ENCODE results near the gene B3GNT9.

B3GNT9 gene

DNA sequence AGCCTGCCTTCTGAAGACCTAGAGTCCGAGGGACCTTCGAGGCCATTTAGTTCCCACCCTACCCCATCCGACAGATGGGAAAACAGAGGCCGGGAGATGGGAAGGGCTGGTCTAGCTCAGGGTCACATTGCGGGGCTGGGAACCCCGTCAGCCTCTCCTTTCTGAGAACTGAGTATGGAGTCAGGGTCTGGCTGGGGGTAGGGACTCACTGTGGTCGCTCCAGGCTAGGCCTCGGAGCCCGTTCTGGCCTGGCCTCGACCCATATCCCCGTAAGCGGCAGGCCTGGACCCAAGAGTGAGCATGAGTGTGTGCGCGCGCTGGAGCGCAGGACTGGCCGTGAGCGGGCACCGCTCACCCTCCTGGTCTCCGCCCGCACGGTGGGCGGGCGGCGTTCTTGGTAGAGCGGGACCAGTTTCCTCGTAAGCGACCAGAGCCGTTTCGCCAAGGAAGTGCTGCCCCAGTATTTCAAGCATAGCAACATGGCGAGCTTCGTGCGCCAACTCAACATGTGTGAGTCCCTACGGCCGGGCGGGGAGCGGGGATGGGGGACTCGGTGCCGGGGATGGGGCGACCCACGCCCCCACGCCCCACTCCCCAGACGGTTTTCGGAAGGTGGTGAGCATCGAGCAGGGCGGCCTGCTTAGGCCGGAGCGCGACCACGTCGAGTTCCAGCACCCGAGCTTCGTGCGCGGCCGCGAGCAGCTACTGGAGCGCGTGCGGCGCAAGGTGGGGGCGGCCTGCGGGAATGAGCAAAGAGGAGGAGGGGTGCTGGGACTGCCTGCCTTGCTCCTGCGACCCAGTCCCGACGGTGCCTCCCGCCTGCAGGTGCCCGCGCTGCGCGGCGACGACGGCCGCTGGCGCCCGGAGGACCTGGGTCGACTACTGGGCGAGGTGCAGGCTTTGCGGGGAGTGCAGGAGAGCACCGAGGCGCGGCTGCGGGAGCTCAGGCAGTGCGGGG is 14.6 kb upstream of the B3GNT9 start:
- WGBS (ENCODE audit: extremely low coverage, insufficient coverage, insufficient read length) = no CpG with 5 or more reads among the region's 85 CpGs
- H4K91ac ChIP-seq (ENCODE audit: low read depth, low read length) = no peak overlapping the region
- H3K36me3 ChIP-seq (ENCODE audit: control insufficient read depth in 1 of 2, insufficient read depth in 2 of 2, low read length in 2 of 2) = no peaks in the 10 kb centered on the region
- H4K8ac ChIP-seq (ENCODE audit: low read depth, low read length) = no peak overlapping the region
- no peak overlapping the region for H2AFZ ChIP-seq (ENCODE audit: insufficient read depth, low read length, poor library complexity)
- no peak overlapping the region for H3K14ac ChIP-seq (ENCODE audit: low read length)
- peaks cover under 1% of the 10 kb centered on the region for H3K79me2 ChIP-seq (ENCODE audit: control insufficient read depth, insufficient read depth, low read length, poor library complexity)
- no peak overlapping the region for H2BK120ac ChIP-seq (ENCODE audit: insufficient read depth, low read length, poor library complexity)
- no peak overlapping the region for H2AK5ac ChIP-seq (ENCODE audit: low read length)
- H3K27ac ChIP-seq (ENCODE audit: low read depth, low read length) = no peak overlapping the region
- peaks cover 8% of the 10 kb centered on the region for H3K9me3 ChIP-seq (ENCODE audit: insufficient read depth, low read depth, low read length)
- peaks cover 80% of the 10 kb centered on the region for H3K27me3 ChIP-seq (ENCODE audit: insufficient read depth, low read length)
- H3K4me3 ChIP-seq (ENCODE audit: low read depth, low read length) = no peak overlapping the region
- no peak overlapping the region for H3K23ac ChIP-seq (ENCODE audit: low read length)
- H3K79me1 ChIP-seq (ENCODE audit: low read length) = peaks cover under 1% of the 10 kb centered on the region
- no peak overlapping the region for H2BK5ac ChIP-seq (ENCODE audit: low read depth, low read length, poor library complexity)
- H3K18ac ChIP-seq (ENCODE audit: low read length) = no peak overlapping the region
- peaks cover 22 to 29% of the 10 kb centered on the region in 2 experiments for H3K4me1 ChIP-seq (ENCODE audit: control insufficient read depth in 1 of 2, insufficient read depth in 2 of 2, low read length in 2 of 2)
- peak overlapping the region; percentile 14 for H3K4me2 ChIP-seq (ENCODE audit: low read length)
- DNase-seq = no peak
- no peak overlapping the region for H4K12ac ChIP-seq (ENCODE audit: low read depth, low read length)
- no peak overlapping the region for H2BK12ac ChIP-seq (ENCODE audit: low read length)
- no peak overlapping the region for H3K4ac ChIP-seq (ENCODE audit: low read depth, low read length)
- no peak overlapping the region for H3K9ac ChIP-seq (ENCODE audit: low read length)

DNA sequence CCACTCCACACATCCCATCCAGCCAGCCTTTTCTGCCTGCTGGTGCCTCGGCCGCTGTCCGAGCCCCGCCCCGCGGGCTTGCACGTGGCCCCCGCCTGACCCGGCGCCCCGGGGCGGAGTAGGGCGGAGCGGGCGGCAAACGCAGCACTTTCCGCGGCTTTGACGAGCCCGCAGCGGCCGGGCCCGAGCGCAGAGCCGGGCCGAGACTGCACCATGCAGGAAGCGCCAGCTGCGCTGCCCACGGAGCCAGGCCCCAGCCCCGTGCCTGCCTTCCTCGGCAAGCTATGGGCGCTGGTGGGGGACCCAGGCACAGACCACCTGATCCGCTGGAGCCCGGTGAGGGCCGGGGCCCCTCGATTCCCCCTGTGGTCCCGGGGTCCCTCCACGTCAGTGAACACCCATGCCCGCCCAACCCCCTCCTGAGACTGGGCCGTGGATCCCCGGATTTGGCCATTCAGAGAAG is 13.8 kb upstream of the B3GNT9 start, which contains the start of gene HSF4:
HSF4 (plus strand) TSS at position 147 of the 463 bp plus-strand sequence; CDS start at position 214, 67 bp downstream.
- H2BK120ac ChIP-seq (ENCODE audit: insufficient read depth, low read length, poor library complexity) = no peak within 1 kb of the TSS
- no CpG with 5 or more reads among the region's 41 CpGs for WGBS (ENCODE audit: extremely low coverage, insufficient coverage, insufficient read length)
- DNase-seq = peak; percentile 85 to 90
- H3K27me3 ChIP-seq (ENCODE audit: insufficient read depth, low read length) = peaks cover 80% of the 10 kb centered on the region
- H2BK12ac ChIP-seq (ENCODE audit: low read length) = no peak within 1 kb of the TSS
- no peak within 1 kb of the TSS for H4K12ac ChIP-seq (ENCODE audit: low read depth, low read length)
- peak within 1 kb of the TSS; percentile 19 for H2AFZ ChIP-seq (ENCODE audit: insufficient read depth, low read length, poor library complexity)
- H3K79me2 ChIP-seq (ENCODE audit: control insufficient read depth, insufficient read depth, low read length, poor library complexity) = peaks cover 2% of the 10 kb centered on the region
- no peak within 1 kb of the TSS for H3K18ac ChIP-seq (ENCODE audit: low read length)
- H3K36me3 ChIP-seq (ENCODE audit: control insufficient read depth in 1 of 2, insufficient read depth in 2 of 2, low read length in 2 of 2) = no peaks in the 10 kb centered on the region
- no peak within 1 kb of the TSS for H3K9ac ChIP-seq (ENCODE audit: low read length)
- no peak within 1 kb of the TSS for H3K23ac ChIP-seq (ENCODE audit: low read length)
- peak within 1 kb of the TSS; percentile 11 for H3K4me3 ChIP-seq (ENCODE audit: low read depth, low read length)
- H3K4ac ChIP-seq (ENCODE audit: low read depth, low read length) = no peak within 1 kb of the TSS
- H2BK5ac ChIP-seq (ENCODE audit: low read depth, low read length, poor library complexity) = no peak within 1 kb of the TSS
- peak within 1 kb of the TSS; percentile 63 for H3K4me2 ChIP-seq (ENCODE audit: low read length)
- no peak within 1 kb of the TSS for H2AK5ac ChIP-seq (ENCODE audit: low read length)
- H4K91ac ChIP-seq (ENCODE audit: low read depth, low read length) = no peak within 1 kb of the TSS
- no peak within 1 kb of the TSS for H3K27ac ChIP-seq (ENCODE audit: low read depth, low read length)
- peaks cover 17 to 25% of the 10 kb centered on the region in 2 experiments for H3K4me1 ChIP-seq (ENCODE audit: control insufficient read depth in 1 of 2, insufficient read depth in 2 of 2, low read length in 2 of 2)
- no peak within 1 kb of the TSS for H4K8ac ChIP-seq (ENCODE audit: low read depth, low read length)
- peaks cover 8% of the 10 kb centered on the region for H3K9me3 ChIP-seq (ENCODE audit: insufficient read depth, low read depth, low read length)
- peaks cover 5% of the 10 kb centered on the region for H3K79me1 ChIP-seq (ENCODE audit: low read length)
- no peak within 1 kb of the TSS for H3K14ac ChIP-seq (ENCODE audit: low read length)

DNA sequence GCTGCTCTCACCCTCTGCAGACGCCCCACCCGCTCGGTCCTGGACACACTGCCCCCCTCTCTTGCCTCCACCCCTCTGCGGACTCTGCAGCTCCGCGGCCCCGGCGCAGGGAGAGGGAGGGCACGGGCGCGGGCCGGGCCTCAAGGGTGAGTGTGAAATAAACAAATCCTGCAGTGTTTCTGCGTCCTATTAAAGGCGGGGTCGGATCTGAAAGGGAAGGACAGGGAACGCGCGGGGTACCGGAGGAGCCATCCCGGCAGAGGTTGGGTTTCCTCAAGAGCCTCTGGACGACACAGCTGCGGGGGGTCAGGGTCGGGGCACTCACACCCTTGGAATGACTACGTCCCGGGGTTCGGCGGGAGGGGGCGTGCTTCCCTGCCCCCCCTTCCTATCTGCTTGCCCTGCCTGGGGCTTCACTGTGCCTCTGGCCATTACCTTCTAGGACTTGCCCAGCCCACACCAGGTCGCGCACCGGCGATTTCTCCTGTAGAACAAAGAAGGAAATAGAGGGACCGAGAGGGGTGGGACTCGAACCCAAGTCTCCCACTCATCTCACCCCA is 13.3 kb upstream of the B3GNT9 start:
- no CpG with 5 or more reads among the region's 34 CpGs for WGBS (ENCODE audit: extremely low coverage, insufficient coverage, insufficient read length)
- H3K9me3 ChIP-seq (ENCODE audit: insufficient read depth, low read depth, low read length) = peaks cover 8% of the 10 kb centered on the region

DNA sequence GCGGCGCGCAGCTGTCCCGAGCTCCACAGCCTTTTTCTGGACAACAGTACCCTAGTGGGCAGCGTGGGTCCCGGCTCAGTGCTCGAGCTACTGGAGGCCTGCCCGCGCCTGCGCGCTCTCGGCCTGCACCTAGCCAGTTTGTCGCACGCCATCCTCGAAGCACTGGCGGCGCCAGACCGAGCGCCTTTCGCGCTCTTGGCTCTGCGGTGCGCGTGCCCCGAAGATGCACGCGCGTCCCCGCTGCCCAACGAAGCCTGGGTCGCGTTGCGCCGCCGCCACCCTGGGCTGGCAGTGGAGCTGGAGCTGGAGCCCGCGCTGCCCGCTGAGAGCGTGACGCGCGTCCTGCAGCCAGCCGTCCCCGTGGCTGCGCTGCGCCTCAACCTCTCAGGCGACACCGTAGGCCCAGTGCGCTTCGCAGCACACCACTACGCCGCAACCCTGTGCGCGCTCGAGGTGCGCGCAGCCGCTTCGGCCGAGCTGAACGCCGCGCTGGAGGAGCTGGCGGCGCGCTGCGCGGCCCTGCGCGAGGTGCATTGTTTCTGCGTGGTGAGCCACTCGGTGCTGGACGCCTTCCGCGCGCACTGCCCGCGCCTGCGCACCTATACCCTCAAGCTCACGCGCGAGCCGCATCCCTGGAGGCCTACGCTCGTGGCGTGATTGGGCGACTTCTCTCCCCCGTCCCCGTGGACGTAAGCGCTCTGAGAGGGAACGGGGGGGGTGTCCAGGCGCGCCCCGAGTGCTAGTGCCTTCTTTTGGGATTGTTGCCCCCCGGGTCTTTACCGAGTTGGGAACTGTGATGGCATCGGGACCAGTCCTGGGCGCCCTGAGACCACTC is 12.6 kb upstream of the B3GNT9 start:
- H3K4ac ChIP-seq (ENCODE audit: low read depth, low read length) = no peak overlapping the region
- no peak overlapping the region for H4K12ac ChIP-seq (ENCODE audit: low read depth, low read length)
- no peak overlapping the region for H3K18ac ChIP-seq (ENCODE audit: low read length)
- peaks cover 12 to 23% of the 10 kb centered on the region in 2 experiments for H3K4me1 ChIP-seq (ENCODE audit: control insufficient read depth in 1 of 2, insufficient read depth in 2 of 2, low read length in 2 of 2)
- peaks cover 9% of the 10 kb centered on the region for H3K79me1 ChIP-seq (ENCODE audit: low read length)
- H3K14ac ChIP-seq (ENCODE audit: low read length) = no peak overlapping the region
- peaks cover 72% of the 10 kb centered on the region for H3K27me3 ChIP-seq (ENCODE audit: insufficient read depth, low read length)
- H3K79me2 ChIP-seq (ENCODE audit: control insufficient read depth, insufficient read depth, low read length, poor library complexity) = peaks cover 6% of the 10 kb centered on the region
- H2AK5ac ChIP-seq (ENCODE audit: low read length) = no peak overlapping the region
- DNase-seq = peak in 1 of 2 donors; percentile 31
- no peaks in the 10 kb centered on the region for H3K36me3 ChIP-seq (ENCODE audit: control insufficient read depth in 1 of 2, insufficient read depth in 2 of 2, low read length in 2 of 2)
- H3K9me3 ChIP-seq (ENCODE audit: insufficient read depth, low read depth, low read length) = peaks cover 8% of the 10 kb centered on the region
- peak overlapping the region; percentile 63 for H3K4me2 ChIP-seq (ENCODE audit: low read length)
- H4K8ac ChIP-seq (ENCODE audit: low read depth, low read length) = no peak overlapping the region
- peak overlapping the region; percentile 19 for H2AFZ ChIP-seq (ENCODE audit: insufficient read depth, low read length, poor library complexity)
- H2BK12ac ChIP-seq (ENCODE audit: low read length) = no peak overlapping the region
- no peak overlapping the region for H4K91ac ChIP-seq (ENCODE audit: low read depth, low read length)
- H3K4me3 ChIP-seq (ENCODE audit: low read depth, low read length) = peak overlapping the region; percentile 11
- no peak overlapping the region for H3K27ac ChIP-seq (ENCODE audit: low read depth, low read length)
- no peak overlapping the region for H2BK120ac ChIP-seq (ENCODE audit: insufficient read depth, low read length, poor library complexity)
- H3K9ac ChIP-seq (ENCODE audit: low read length) = no peak overlapping the region
- no peak overlapping the region for H3K23ac ChIP-seq (ENCODE audit: low read length)
- no peak overlapping the region for H2BK5ac ChIP-seq (ENCODE audit: low read depth, low read length, poor library complexity)
- WGBS (ENCODE audit: extremely low coverage, insufficient coverage, insufficient read length) = no CpG with 5 or more reads among the region's 99 CpGs

More for the DNA sequence above, 13.3 kb upstream of the B3GNT9 start:
- Histone ChIP-seq H3K4ac (ENCODE audit: low read depth, low read length) (no peak overlapping the region), H4K91ac (ENCODE audit: low read depth, low read length) (no peak overlapping the region), H2AFZ (ENCODE audit: insufficient read depth, low read length, poor library complexity) (peak overlapping the region; percentile 19), H3K79me2 (ENCODE audit: control insufficient read depth, insufficient read depth, low read length, poor library complexity) (peaks cover 6% of the 10 kb centered on the region), H3K14ac (ENCODE audit: low read length) (no peak overlapping the region), H3K9ac (ENCODE audit: low read length) (no peak overlapping the region), H3K23ac (ENCODE audit: low read length) (no peak overlapping the region), H2BK12ac (ENCODE audit: low read length) (no peak overlapping the region), H4K8ac (ENCODE audit: low read depth, low read length) (no peak overlapping the region), H3K4me2 (ENCODE audit: low read length) (peak overlapping the region; percentile 63), H2BK5ac (ENCODE audit: low read depth, low read length, poor library complexity) (no peak overlapping the region), H2BK120ac (ENCODE audit: insufficient read depth, low read length, poor library complexity) (no peak overlapping the region), H2AK5ac (ENCODE audit: low read length) (no peak overlapping the region), H3K79me1 (ENCODE audit: low read length) (peaks cover 9% of the 10 kb centered on the region), H3K4me3 (ENCODE audit: low read depth, low read length) (no peak overlapping the region), H3K36me3 (ENCODE audit: control insufficient read depth in 1 of 2, insufficient read depth in 2 of 2, low read length in 2 of 2) (no peaks in the 10 kb centered on the region), H4K12ac (ENCODE audit: low read depth, low read length) (no peak overlapping the region), H3K27ac (ENCODE audit: low read depth, low read length) (no peak overlapping the region), H3K18ac (ENCODE audit: low read length) (no peak overlapping the region), H3K4me1 (ENCODE audit: control insufficient read depth in 1 of 2, insufficient read depth in 2 of 2, low read length in 2 of 2) (peaks cover 12 to 23% of the 10 kb centered on the region in 2 experiments), H3K27me3 (ENCODE audit: insufficient read depth, low read length) (peaks cover 74% of the 10 kb centered on the region)
- DNase-seq = no peak
